ENCODE results near the gene BLOC1S2.
"Not testable (repeated sequence)": the region's sequence is repeated elsewhere in the genome, so short reads cannot be mapped to it uniquely, and the experiment has no call there.

BLOC1S2 gene

GRCh38 chr10:100286051-100287033 is at the start of gene BLOC1S2:
BLOC1S2 (minus strand) TSS chr10:100286680; CDS start chr10:100286659, 21 bp downstream.
- peak; percentile 84 to 90 for DNase-seq

- no peak for DNase-seq
These were observed 48.3 kb upstream of the BLOC1S2 start for GRCh38 chr10:100334762-100335161.

- no peak for DNase-seq
These were observed 47.4 kb upstream of the BLOC1S2 start for GRCh38 chr10:100333661-100334440.

- no peak for DNase-seq
These were observed 46.6 kb upstream of the BLOC1S2 start for GRCh38 chr10:100333106-100333505.

- DNase-seq = no peak
These were observed 43.6 kb upstream of the BLOC1S2 start, which contains the start of gene PKD2L1 for GRCh38 chr10:100330079-100330478. PKD2L1 (minus strand) TSS chr10:100330228; CDS start chr10:100330103, 125 bp downstream.

- DNase-seq = no peak
These were observed 41.7 kb upstream of the BLOC1S2 start for GRCh38 chr10:100328198-100328597.

GRCh38 chr10:100327718-100328009 is 41.2 kb upstream of the BLOC1S2 start:
- DNase-seq = no peak

GRCh38 chr10:100327007-100327717 is 40.7 kb upstream of the BLOC1S2 start:
- peak; percentile 32 to 66 for DNase-seq

GRCh38 chr10:100325158-100325557 is 38.7 kb upstream of the BLOC1S2 start:
- no peak for DNase-seq

GRCh38 chr10:100319707-100320402 is 33.4 kb upstream of the BLOC1S2 start:
- DNase-seq = no peak

- no peak for DNase-seq
These were observed 31.7 kb upstream of the BLOC1S2 start for GRCh38 chr10:100318207-100318606.

GRCh38 chr10:100315615-100316014 is 29.1 kb upstream of the BLOC1S2 start:
- no peak for DNase-seq

- DNase-seq = no peak
These were observed 24.8 kb upstream of the BLOC1S2 start for GRCh38 chr10:100311298-100311697.

GRCh38 chr10:100307684-100308083 is 21.2 kb upstream of the BLOC1S2 start:
- no peak for DNase-seq

GRCh38 chr10:100306861-100307260 is 20.4 kb upstream of the BLOC1S2 start:
- DNase-seq = no peak

- no peak for DNase-seq
These were observed 17.9 kb upstream of the BLOC1S2 start for GRCh38 chr10:100304414-100304813.

GRCh38 chr10:100303724-100304319 is 17.3 kb upstream of the BLOC1S2 start:
- DNase-seq = no peak

- not testable (repeated sequence) for DNase-seq
These were observed 14.6 kb upstream of the BLOC1S2 start for GRCh38 chr10:100301123-100301522.

- no peak for DNase-seq
These were observed 10.8 kb upstream of the BLOC1S2 start for GRCh38 chr10:100297242-100297641.

GRCh38 chr10:100293066-100293465 is 6.6 kb upstream of the BLOC1S2 start:
- no peak for DNase-seq

- DNase-seq = peak in 1 of 2 donors; percentile 18
These were observed 5.8 kb upstream of the BLOC1S2 start for GRCh38 chr10:100292300-100292699.

GRCh38 chr10:100291356-100291755 is 4.9 kb upstream of the BLOC1S2 start:
- peak in 1 of 2 donors; percentile 16 for DNase-seq

Measured in CD4-positive, alpha-beta T cell treated with Interferon alpha-2 for 1 hour (primary cell).